ENCODE results near the gene ABCC2.
"Not testable (repeated sequence)": the region's sequence is repeated elsewhere in the genome, so short reads cannot be mapped to it uniquely, and the experiment has no call there.

ABCC2 gene

DNA sequence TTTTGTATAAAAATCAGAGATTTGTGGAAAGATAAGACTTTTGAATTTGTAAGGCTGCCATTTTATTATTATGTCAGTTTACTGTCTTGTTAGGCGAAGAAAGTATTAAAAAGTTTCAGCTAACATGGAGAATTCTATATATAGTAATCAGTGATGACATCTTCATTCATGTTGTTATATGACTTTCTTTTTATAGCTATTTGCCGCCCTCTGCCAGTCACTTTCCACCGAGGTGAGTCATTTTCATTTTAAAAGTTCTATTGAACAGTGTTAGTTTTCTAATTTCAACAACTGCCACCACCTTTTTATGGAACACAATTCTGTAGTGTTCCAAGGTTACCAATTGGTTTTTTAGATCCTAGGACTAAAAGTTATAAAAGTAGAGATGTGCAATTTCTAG lies 38.6 kb upstream of the ABCC2 start:
- DNase-seq (ENCODE audit: extremely low read depth, low read depth), result no peak
- TF ChIP-seq, protein P1, sequence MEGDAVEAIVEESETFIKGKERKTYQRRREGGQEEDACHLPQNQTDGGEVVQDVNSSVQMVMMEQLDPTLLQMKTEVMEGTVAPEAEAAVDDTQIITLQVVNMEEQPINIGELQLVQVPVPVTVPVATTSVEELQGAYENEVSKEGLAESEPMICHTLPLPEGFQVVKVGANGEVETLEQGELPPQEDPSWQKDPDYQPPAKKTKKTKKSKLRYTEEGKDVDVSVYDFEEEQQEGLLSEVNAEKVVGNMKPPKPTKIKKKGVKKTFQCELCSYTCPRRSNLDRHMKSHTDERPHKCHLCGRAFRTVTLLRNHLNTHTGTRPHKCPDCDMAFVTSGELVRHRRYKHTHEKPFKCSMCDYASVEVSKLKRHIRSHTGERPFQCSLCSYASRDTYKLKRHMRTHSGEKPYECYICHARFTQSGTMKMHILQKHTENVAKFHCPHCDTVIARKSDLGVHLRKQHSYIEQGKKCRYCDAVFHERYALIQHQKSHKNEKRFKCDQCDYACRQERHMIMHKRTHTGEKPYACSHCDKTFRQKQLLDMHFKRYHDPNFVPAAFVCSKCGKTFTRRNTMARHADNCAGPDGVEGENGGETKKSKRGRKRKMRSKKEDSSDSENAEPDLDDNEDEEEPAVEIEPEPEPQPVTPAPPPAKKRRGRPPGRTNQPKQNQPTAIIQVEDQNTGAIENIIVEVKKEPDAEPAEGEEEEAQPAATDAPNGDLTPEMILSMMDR (IDR thresholded peaks at IDR 0.05; ENCODE audit: low read depth, low read length), result no peak

DNA sequence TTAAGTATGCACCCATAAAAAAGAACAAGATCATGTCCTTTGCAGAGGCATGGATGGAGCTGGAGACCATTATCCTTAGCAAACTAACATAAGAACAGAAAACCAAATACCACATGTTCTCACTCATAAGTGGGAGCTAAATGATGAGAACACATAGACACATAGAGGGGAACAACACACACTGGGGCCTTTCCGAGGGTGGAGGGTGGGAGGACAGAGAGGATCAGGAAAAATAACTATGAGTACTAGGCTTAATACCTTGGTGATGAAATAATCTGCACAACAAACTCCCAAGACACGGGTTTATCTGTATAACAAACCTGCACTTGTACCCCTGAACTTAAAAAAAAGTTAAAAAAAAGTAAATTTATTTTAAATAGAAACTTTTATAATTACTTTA lies 36.3 kb upstream of the ABCC2 start:
- DNase-seq (ENCODE audit: extremely low read depth, low read depth), result not testable (repeated sequence)

DNA sequence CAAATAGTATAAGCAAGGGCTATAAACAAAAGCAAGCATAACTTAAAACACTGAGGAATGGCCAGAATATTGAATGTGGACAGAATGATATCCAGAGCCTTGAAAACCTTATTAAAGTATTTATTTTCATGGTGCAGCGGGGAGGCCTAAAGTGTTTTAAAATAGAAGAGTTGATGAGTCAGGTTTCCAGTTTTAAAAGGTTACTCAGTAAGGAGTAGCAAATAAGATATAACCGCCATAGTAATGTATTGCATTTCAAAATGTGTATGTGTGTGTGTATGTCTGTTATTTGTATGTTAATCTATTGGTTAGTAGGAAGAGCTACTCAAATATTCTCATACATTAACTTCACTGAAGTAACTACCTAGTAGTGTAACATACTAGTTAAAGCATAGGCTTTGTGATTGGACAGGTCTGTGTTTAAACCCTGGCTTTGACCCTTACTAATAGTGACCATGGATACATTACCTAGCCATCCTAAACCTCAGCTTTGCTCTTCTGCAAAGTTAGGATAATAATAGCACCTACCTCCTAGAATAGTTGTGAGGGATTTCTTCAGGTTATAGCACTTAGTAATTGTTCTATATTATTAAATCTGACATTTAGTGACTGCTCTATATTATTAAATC lies 33.5 kb upstream of the ABCC2 start:
- TF ChIP-seq, protein P1 (IDR thresholded peaks at IDR 0.05; ENCODE audit: low read depth, low read length), result no peak
- no peak for DNase-seq (ENCODE audit: extremely low read depth, low read depth)

DNA sequence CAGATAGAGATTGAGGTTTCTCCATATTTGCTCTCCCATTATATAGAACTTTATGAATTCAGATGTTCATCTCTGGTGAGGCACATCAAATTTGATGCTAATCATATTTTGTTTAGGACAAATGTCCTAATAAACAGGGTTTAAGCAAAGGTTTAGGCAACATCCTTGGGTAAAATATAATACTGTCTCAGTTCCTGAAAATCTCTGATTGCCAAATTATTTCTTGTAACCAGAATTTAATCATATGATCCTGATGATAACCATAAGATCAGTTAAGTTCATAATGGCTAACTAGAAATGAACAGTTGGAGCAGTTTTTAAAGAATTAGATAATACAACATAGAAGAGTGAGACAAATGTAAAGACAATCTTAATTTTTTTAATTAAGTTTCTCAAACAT lies 31.8 kb upstream of the ABCC2 start:
- TF ChIP-seq, protein P1 (IDR thresholded peaks at IDR 0.05; ENCODE audit: low read depth, low read length), result no peak
- no peak for DNase-seq (ENCODE audit: extremely low read depth, low read depth)

DNA sequence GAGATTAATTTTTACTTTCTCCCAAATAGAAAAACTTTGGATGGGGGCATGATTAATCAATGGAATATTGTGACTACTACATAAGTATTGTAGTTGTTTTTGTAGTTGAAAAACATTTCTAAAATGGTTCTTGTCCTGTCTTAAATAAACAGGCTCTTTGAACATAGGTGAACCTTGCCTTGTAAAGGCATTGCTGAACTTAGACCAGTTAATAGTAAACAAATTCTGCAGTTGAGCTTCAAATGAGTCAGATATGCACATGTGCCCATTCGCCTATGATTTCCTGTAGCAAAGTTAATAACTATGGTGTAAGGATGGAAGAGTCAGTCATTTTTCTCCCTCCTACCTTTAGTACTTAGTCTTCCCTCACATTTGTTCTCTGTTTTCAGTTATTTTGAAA lies 27.8 kb upstream of the ABCC2 start:
- no peak for DNase-seq (ENCODE audit: extremely low read depth, low read depth)
- TF ChIP-seq, protein P1 (IDR thresholded peaks at IDR 0.05; ENCODE audit: low read depth, low read length), result no peak

DNA sequence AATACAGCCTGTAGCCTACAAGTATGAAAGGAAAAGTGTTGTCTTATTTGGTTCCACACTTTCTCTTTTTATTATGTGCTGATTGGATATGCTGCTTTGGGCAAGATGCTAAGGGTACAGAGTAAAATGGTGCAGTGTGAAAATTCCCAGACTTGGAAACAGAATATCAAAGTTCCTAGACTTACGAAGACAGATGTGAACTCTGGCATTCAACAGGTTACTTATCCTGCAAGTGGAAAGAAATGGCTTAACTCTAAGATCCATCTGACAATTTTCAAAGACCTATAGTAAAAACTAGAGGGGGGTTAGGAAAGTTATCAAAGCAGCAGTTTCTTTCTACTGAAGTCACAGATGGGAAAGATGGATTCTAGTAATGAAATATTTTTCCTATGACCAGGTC lies 26.3 kb upstream of the ABCC2 start:
- DNase-seq (ENCODE audit: extremely low read depth, low read depth), result no peak
- TF ChIP-seq, protein P1 (IDR thresholded peaks at IDR 0.05; ENCODE audit: low read depth, low read length), result no peak

DNA sequence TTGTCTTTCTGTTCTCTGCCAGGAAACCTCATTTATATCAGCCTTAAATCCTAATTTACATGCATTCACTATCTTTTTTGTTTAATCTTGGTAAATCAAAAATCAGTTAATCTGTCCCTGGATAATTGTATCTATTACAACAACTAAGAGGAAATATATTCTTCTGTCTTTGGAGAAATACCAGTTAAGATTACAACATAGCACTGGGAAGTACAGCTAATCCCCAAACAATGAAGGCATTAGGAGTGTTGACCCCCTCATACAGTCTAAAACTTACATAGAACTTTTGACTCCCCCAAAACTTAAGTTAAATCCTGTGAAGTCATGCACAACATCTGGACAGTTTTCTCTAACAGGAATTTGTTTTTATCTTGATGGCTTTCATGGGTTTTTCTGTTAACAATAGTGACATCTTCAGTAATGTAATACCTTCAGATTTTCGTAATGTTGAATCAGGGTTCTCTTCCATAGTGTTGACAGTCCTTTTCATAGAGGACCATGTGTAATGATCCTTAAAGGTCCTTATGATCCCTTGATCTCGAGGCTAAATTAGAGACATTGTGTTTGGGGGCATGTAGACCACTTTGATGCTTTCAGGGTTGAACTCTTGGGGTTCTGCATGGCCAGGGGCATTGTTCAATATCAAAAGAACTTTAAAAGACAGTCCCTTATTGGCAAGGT lies 24.1 kb upstream of the ABCC2 start:
- no peak for DNase-seq (ENCODE audit: extremely low read depth, low read depth)
- TF ChIP-seq, protein P1 (IDR thresholded peaks at IDR 0.05; ENCODE audit: low read depth, low read length), result no peak

DNA sequence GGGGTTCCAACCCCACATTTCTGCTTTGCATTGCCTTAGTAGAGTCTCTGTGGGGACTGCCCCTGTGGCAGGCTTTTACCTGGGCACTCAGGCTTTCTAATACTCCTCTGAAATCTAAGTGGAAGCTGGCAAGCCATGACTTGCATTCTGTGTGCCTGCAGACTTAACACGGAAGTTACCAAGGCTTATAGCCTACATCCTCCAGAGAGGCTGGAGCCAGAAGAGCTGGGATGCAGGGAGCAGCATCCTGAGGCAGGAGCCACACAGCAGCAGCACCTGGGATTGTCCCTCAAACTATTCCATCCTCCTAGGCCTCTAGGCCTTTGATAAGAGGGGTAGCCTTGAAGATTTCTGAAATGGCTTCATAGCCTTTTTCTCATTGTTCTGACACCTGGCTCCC lies 22.1 kb upstream of the ABCC2 start:
- TF ChIP-seq, protein P1 (IDR thresholded peaks at IDR 0.05; ENCODE audit: low read depth, low read length), result no peak
- DNase-seq (ENCODE audit: extremely low read depth, low read depth), result no peak
